Activated T-cell treated with anti-CD3 and anti-CD28 coated beads, Interleukin-2, amount 50 U/mL, for 1 hour (primary cell): ENCODE measurements around the gene MARCO.
"Not testable (repeated sequence)": the region's sequence is repeated elsewhere in the genome, so short reads cannot be mapped to it uniquely, and the experiment has no call there.

Experiments
- DNase-seq: peaks from one replicate; pipeline ENCODE4 v3.0.0-alpha.2; 2020

MARCO gene

GRCh38 chr2:118975133-118975532 lies 33.1 kb downstream of the MARCO start:
- DNase-seq: no peak

DNA sequence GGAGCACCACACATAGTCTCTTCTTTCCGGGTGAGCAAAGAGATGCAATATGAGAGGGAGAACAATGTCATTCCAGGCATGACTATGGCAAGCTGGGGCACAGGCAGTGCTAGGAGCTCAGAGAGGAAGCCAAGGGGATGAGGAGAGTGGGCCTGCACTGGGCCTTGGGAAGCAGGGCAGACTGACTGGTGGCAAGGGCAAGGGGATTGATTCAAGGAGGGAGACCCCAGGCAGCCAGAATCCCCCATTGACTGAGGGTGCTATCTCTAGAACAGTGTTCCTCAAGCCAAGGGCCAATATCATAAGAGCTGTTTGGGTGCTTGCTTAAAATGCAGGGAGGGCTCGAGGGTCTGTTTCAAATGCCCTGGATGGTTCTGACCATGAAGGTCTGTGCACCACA lies 36.1 kb downstream of the MARCO start:
- no peak for DNase-seq

GRCh38 chr2:118979152-118979861 lies 37.3 kb downstream of the MARCO start:
- DNase-seq: no peak

- no peak for DNase-seq
These were observed 38.0 kb downstream of the MARCO start for GRCh38 chr2:118980022-118980421.

DNA sequence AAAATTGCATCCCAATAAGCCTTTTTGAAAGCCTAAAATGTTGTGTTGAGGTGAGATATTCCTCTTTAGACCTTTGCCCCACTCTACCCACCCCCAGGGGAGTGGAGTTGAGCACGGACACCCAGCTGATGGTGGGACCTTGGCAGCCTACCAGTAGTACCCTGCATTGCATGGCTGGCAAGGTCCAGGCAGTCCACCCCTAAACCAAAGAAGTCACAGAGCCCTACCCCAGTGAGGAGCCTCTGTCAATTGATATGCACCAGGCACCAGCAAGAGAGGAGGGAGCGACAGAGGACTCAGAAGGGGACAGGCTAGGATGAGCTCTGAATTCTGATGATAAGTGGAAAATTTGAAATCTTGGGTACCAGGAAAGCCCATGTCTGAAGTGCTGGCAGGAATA lies 38.6 kb downstream of the MARCO start:
- DNase-seq: no peak

DNA sequence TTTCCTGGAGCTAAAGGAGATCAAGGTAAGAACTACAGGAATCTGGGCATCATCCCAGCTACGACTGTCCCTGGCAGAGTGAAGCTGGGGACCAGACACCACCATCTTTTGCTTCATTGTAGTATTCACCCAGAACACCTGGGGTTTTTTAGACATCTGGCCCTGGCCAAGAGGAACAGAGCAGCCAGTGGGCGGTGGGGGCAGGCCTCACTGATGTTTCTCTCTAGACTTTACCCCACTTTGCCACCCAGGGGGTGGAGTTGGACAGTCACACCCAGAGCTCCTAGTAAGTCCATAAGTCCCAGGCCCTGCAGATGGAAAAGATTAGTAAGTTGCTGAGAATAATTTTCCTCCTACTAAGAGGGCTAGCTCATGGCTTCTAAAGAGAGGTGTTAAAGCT lies 39.6 kb downstream of the MARCO start:
- DNase-seq: no peak

GRCh38 chr2:118982039-118982438 lies 40.0 kb downstream of the MARCO start:
- DNase-seq: no peak

GRCh38 chr2:118983133-118983532 lies 41.1 kb downstream of the MARCO start:
- DNase-seq: no peak

DNA sequence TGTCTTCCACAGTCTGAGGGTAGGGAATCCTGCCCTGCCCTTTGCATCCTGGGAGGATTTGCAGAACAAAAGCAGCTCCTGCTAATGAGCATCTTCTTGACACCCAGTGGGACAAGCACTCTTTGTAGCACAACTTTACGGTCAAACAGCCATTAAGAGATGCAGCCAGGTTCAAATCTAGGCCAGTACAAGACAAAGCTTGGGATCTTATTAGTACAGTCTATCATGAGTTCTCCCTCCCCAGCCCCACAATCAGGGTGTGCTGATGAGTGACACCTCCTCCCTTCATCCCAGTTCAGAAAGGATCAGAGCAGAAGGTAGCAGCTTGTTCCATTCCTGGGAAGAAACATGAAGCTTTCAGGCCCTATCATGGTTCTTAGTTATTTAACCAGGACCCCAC lies 41.9 kb downstream of the MARCO start:
- no peak for DNase-seq

DNA sequence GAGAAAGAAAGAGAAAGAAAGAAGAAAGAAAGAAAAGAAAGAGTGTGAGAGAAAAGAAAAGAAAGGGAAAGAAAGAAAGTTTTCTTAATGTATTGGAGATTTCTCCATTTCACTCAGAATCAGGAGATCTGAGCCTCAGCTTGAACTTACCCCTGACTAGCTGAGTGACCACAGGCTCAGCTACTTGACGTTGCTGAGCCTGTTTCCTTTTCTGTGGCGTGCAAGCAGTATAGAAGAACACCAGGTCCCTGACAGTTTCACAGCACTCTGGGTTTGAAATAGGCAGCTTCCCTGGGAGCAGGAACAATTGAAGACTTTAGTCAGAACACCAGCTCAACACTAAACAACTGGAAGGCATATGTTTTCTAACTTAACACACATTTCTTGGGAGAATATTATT lies 44.7 kb downstream of the MARCO start:
- no peak for DNase-seq

DNA sequence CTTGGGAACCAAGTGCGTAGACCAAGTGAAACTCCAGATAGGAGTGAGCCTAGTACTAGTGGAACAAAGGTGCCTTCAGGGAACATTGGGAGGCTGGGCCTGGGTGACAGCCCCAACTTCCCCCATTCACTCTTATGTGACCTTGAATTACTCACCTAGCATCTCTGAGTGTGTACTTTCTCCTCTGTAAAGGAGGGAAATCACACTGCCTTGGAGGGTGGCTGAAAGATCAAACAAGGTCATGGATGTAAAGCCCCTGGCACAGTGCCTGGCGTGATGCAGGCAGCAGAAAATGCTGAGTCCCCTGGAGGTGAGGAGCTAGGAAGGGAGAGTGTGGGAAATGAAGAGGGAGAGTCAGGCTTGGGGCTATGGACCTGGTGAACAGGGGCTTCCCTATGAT lies 45.9 kb downstream of the MARCO start:
- DNase-seq: no peak

DNA sequence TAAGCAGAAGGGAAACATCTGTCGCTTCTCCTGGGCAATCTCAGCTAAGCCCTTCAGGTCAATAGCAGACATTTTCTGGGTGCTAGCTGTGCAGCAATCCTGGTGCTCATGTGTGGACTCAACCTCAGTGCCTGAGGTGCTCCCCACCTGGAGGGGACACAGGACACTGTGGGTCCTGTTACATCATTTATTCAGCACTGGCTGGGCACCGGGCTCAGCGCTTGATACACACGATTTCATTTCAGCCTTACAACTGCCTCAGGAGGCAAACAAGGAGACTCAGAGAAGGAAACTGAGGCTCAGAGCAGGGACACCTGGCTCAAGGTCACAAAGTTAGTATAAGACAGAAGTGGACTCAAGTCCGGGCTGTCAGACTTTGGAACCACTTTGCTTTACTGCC lies 46.7 kb downstream of the MARCO start:
- DNase-seq: no peak

DNA sequence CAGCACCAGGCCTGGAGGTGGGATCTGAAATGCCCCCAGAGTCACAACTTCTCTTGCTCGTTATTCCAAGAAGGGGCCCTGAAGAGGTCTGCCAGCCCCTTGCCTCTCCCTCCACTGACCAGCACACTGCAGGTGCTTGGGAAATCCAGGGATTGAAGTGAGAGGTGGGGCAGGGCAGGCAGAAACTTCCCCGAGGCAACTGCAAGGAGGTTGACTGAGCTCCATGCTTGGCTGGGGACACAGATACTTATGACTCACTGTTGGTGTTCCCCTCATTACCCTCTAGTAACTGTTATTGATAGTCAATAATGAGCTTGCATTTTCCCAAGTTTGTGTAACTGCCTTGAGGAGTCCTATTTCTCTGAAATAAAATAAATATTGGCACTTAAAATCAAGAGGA lies 47.5 kb downstream of the MARCO start:
- no peak for DNase-seq

DNA sequence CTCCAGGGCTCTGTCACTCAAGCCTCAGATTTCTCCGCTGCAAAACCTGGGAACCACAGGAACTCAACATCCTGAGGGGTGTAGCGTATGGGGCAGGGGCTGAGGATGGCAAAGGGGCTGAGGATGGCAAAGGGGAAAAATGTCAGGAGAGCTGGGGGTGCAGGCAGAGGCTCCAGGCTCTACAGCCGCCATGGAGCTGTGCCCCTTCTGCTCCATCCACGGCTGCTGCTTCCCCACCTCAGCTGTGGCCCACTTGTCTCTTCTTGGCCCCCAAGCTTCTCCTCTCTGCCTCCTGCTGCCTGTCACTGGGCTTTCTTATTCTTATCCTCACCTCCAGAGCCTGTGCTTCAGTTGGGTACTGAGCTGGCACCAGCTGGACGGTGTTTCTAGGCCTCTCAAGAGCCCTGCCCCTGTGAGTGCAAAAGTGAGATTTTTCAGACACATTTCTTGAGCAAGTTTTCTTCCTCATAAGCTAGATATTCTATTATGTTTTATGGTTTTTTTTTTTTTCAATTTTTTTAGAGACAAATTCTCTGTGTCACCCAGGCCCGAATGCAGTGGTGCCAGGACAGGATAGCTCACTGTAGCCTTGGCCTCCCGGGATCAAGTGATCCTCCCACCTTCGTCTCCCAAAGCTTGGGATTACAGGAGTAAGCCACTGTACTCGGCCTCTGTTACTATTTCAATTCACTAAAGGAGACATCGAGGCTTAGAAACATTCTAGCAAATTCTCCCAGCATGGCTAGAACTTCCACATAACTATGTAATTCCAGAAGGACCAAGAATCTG lies 49.0 kb downstream of the MARCO start:
- DNase-seq: no peak

- DNase-seq: no peak
These were observed 49.6 kb downstream of the MARCO start for GRCh38 chr2:118991554-118991953.

DNA sequence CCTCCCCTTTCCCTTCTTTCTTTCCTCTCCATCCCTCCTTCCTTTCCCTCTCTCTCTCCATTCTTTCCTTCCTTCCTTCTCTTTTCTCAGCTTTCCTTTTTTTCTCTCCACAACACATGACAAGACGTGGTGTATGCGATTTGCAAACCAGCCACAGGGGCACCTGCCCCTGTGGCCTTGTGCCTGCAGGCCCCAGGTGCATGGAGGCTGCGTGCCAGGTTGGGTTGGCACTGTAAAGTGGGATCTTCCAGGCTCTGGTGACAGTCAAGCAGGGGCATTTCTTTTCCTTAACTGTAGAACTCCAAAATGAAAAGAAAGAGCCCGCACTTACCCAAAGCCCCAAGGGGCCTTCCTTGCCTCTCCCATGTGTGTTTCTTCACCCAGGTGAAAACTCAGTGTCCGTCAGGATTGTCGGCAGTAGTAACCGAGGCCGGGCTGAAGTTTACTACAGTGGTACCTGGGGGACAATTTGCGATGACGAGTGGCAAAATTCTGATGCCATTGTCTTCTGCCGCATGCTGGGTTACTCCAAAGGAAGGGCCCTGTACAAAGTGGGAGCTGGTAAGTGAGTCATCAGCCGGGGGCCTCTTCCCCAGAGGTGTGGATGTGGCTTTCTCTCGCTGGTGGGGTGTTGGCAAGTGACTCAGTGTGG lies 50.9 kb downstream of the MARCO start:
- no peak for DNase-seq

DNA sequence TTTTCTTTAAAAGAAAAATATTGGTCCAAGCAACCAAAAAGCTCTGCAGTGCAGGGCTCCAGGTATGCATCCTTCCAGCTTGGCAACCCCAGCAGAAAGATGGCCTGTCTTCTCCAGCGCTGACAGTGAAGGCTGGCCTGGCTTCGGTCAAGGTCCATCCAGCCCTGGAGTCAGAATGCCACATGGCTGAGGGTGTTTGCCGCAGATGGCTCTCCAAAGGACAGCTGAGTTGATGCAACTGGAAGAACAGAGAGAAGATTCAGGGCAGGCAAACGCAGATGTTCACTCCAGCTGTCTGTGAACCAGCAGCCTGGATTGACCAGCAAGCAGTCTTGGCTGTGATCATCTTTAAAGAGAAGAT lies 51.4 kb downstream of the MARCO start:
- no peak for DNase-seq

GRCh38 chr2:118994172-118994700 lies 52.2 kb downstream of the MARCO start:
- DNase-seq: no peak

DNA sequence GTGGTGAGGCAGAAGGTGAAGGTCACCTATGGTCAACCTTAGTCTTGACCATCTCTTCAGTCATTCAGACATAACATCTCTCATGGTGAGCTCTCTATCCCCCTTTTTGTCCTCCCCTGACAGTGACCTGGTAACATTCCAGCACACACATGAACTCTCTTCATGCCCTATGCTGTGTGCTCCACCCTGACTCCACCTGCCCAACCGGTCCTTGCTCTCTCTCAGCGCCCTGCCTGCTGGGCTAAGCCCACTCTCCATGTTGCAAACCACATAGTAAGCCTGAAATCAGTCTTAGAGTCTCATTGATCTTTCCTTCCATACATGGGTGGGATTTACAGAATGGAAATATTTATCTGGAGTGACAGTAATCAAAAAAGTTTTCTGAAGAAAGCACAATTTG lies 52.8 kb downstream of the MARCO start:
- DNase-seq: no peak

- not testable (repeated sequence) for DNase-seq
These were observed 61.9 kb downstream of the MARCO start for GRCh38 chr2:119003856-119004255.

DNA sequence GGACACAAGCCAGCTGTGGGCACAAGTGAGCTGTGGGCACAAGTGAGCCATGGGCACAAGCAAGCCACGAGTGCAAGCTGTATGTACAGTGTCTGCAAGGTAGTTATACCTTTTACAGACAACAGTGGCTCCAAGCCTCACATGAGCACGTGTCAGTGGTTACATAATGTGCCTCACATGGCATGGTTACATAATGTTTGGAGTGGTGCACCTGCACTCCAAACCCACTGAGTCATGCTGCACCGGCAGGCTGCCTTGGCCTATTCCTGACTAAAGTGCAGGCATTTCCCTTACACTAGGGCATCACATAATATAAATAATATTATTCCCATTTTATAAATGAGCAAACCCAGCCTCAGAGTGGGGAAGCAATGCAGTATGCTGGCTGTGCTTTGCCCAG lies 62.6 kb downstream of the MARCO start:
- DNase-seq: no peak

DNA sequence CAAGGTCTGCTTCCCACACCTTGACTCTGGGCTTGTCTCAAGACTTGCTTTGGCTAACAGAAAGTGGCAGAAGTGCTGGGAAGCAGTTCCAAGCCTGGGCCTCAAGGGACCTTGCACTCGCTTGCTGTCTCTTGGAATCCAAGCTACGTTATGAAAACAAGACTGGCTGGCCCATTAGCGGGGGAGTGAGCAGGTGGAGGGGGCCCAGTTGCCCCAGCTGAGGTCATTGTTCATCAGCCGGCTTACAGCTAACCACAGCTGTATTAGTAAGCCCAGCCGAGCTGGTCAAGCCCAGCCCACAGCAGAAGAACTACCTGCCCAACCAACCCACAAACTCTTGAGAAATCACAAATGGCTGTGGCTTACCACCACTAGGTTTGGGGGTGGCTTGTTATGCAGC lies 63.1 kb downstream of the MARCO start:
- DNase-seq: no peak

DNA sequence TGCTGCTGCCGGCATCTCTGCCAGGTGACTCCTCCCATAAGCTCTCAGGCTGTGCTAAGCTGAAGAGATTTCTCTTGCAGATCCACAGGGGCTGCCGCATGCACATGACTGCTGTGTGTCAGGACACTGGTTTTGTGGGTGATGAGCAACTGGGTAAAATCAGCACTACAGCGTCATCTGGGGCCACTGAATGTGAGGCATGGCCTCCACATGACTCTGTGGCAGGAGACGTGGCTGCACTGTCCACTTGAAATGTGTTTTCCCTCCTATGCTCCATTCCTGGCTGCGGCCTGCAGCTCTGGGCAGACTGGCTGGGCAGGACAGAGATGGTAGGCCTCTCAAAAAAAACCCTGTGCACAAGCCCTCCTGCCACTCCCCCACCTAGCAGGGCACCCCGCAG lies 63.6 kb downstream of the MARCO start:
- DNase-seq: no peak

DNA sequence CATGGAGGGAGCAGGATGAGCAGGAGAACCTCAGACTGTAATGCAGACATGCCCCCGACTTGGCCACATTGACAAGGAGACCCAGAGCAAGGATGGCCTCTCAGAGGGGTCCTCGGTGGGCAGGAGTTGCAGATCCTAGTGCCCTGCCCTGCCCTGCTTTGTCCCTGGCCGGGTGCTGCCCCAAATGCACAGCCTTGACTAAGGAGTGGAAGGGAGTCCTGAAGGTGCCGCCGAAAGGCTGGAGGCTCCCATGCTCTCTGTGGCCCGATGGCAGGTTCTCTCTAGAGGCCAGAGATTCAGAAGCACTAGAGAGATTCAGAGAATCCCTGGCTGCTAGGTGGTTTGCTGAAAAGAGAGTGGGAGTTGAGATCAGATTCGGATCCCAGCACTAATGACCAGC lies 64.4 kb downstream of the MARCO start:
- DNase-seq: no peak
